Left ventricle myocardium inferior (tissue), 1 donor: ENCODE results near the gene RFC2. TPM values are rescaled to one million over a fixed set of nuclear protein-coding genes. Genes with fewer than 3 reads are reported as not detected.

Source experiments
- DNase-seq: peaks from one replicate; pipeline ENCODE4 v3.0.0-alpha.2; 2020
- H3K27ac ChIP-seq: fragments of 200-600 bp; replicated peaks from 2 replicates; pipeline ENCODE4 v1.8.0; 2021
- H3K27me3 ChIP-seq: fragments of 200-600 bp; 2 replicates; pipeline ENCODE4 v1.8.0; 2021; ENCODE audit warnings: low read depth
- H3K36me3 ChIP-seq: fragments of 200-600 bp; 2 replicates; pipeline ENCODE4 v1.8.0; 2021
- H3K4me1 ChIP-seq: fragments of 200-600 bp; 2 replicates; pipeline ENCODE4 v1.8.0; 2021
- H3K4me3 ChIP-seq: fragments of 200-600 bp; 2 replicates; pipeline ENCODE4 v1.8.0; 2021; ENCODE audit warnings: mild to moderate bottlenecking, moderate library complexity
- H3K9me3 ChIP-seq: fragments of 200-600 bp; replicated peaks from 2 replicates; pipeline ENCODE4 v1.8.0; 2021
- intact Hi-C: fragments of 100-400 bp; cut with micrococcal nuclease; formaldehyde crosslinking; loops from one replicate; pipeline ENCODE4 v1.11.0; 2022
- total RNA-seq: library from RNA; stranded (reverse); fragmentation: NEBNext Ultra II Directional; extraction: Animal tissue kit (Norgen Biotek cat#: 25700); gene quantifications from one replicate; pipeline ENCODE4 v1.2.1, GENCODE V29; 2021
- TF ChIP-seq, protein P1 (sequence below): fragments of 200-600 bp; IDR thresholded peaks from 2 replicates; pipeline ENCODE4 v1.8.0; 2021; ENCODE audit warnings: antibody characterized with exemption, mild to moderate bottlenecking, borderline replicate concordance
- donor health status: DM: no; HTN: yes; CAD: no; lungs with severe emphysema.

Gene RFC2
- total RNA-seq, 1 donor from 2014 or later = 8.7 TPM

DNA sequence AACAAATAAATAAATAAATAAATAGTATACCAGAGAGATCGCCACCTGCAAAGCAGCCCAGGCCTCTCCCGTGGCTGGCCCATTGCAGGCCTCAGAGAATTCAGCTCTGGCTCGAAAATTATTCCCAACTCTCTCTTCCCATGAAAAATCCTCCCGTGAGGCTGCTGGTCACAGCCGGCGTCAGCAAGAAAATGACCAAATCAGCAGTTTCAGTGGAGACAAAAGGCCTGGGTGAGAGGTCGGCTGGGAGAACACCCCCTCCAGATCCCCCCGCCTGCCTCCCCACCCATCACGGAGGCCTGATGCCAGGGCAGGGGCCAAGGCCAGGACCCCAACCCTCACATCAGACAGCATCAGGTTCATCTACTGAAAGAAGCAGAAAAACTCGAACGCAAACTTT is 31.9 kb upstream of the RFC2 start:
- intact Hi-C loops = no loop called here
- TF ChIP-seq, protein P1, sequence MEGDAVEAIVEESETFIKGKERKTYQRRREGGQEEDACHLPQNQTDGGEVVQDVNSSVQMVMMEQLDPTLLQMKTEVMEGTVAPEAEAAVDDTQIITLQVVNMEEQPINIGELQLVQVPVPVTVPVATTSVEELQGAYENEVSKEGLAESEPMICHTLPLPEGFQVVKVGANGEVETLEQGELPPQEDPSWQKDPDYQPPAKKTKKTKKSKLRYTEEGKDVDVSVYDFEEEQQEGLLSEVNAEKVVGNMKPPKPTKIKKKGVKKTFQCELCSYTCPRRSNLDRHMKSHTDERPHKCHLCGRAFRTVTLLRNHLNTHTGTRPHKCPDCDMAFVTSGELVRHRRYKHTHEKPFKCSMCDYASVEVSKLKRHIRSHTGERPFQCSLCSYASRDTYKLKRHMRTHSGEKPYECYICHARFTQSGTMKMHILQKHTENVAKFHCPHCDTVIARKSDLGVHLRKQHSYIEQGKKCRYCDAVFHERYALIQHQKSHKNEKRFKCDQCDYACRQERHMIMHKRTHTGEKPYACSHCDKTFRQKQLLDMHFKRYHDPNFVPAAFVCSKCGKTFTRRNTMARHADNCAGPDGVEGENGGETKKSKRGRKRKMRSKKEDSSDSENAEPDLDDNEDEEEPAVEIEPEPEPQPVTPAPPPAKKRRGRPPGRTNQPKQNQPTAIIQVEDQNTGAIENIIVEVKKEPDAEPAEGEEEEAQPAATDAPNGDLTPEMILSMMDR = no peak
- H3K27ac ChIP-seq = no peak overlapping the region
- no peaks in the 10 kb centered on the region for H3K36me3 ChIP-seq
- no peaks in the 10 kb centered on the region for H3K9me3 ChIP-seq
- H3K27me3 ChIP-seq = no peaks in the 10 kb centered on the region
- H3K4me3 ChIP-seq = no peak overlapping the region
- no peak for DNase-seq
- peaks cover 30% of the 10 kb centered on the region for H3K4me1 ChIP-seq

DNA sequence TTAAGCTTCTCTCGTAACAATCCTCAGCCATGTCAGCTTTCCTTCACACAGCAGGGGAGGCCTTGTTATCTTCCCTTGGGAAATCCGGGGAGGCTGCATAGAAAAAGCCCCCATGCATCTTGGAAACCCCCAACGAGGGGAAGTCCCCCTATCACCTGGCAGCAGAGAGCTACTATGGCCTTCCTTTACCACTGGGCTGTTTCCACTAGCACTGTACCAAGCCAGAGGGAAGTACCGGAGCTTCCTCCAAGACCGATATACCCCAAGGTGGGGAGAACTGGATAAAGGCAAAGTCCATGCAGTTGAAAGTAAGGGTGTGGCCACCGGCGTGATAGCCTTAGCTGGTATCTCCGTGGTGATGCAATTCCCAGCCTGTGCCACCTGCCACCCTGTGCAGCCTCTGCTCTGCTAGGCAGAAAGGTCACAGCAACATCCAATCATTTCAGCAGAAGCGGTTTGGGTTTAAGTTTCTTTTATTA is 30.6 kb upstream of the RFC2 start:
- H3K4me1 ChIP-seq = peaks cover 23% of the 10 kb centered on the region
- no peaks in the 10 kb centered on the region for H3K9me3 ChIP-seq
- intact Hi-C loops = no loop called here
- TF ChIP-seq, protein P1 = no peak
- H3K36me3 ChIP-seq = no peaks in the 10 kb centered on the region
- DNase-seq = no peak
- H3K27ac ChIP-seq = no peak overlapping the region
- H3K27me3 ChIP-seq = no peaks in the 10 kb centered on the region
- H3K4me3 ChIP-seq = no peak overlapping the region

DNA sequence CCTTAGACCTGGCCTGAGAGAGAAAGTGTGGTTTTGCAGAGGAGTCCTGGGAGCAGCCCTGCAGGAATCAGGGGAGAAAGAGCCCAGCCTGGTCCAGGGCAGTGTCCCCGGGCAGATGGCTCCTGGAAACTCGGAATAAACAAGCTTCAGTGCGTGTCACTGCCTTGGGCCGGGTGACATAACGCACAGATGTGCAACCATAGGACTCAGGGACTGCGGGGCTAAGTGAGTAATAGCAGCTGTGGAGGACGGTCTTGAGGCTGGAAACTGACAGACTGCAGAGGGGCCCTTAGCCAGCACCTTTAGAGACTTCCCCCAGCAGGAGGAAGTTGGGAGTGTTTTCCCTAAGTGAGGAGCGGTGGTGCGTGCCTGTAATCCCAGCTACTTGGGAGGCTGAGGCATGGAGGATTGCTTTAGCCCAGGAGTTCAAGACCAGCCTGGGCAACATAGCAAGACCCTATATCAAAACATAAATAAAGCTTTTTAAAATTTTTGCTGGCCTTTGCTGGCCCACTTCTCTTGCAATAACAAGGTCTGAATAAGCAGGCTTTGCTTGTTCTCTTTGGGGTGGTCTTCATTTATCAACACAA is 29.8 kb upstream of the RFC2 start:
- H3K27ac ChIP-seq = no peak overlapping the region
- peaks cover 26% of the 10 kb centered on the region for H3K4me1 ChIP-seq
- H3K36me3 ChIP-seq = no peaks in the 10 kb centered on the region
- H3K27me3 ChIP-seq = no peaks in the 10 kb centered on the region
- no peaks in the 10 kb centered on the region for H3K9me3 ChIP-seq
- intact Hi-C loops = no loop called here
- TF ChIP-seq, protein P1 = no peak
- H3K4me3 ChIP-seq = no peak overlapping the region
- DNase-seq = no peak

DNA sequence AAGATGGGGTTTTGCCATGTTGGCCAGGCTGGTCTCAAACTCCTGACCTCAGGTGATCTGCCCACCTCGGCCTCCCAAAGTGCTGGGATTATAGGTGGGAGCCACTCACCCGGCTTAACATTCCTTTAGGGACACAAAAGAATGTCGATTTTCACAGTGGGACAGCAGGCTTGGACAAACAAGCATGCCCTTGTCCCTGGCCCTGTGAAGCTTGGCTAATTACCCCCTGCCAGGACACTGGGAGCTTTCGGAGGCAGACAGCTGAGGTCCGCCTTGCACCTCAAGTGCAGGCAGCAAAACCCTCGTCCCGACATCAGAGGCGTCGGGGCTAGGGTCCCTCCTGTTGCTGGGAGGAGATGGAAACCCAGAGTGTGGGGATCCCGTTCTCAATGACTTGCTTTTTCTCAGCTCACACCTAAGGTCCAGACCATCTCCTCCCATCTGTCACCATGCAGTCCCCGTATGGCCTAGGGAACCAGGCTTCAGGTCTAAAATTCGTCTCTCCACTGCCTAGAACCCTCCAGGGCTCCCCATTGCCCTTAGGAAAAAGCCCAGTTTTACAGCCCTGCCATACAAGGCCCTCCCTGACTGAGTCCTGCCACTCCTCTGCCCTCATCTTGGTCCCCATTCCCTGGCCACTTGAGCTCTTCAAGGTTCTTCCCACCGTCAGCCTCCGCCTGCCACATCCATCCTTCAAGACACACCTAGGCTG is 28.7 kb upstream of the RFC2 start:
- TF ChIP-seq, protein P1 = no peak
- H3K36me3 ChIP-seq = no peaks in the 10 kb centered on the region
- H3K4me1 ChIP-seq = peaks cover 17% of the 10 kb centered on the region
- intact Hi-C loops = no loop called here
- no peaks in the 10 kb centered on the region for H3K27me3 ChIP-seq
- no peak for DNase-seq
- no peak overlapping the region for H3K4me3 ChIP-seq
- no peak overlapping the region for H3K27ac ChIP-seq
- no peaks in the 10 kb centered on the region for H3K9me3 ChIP-seq

DNA sequence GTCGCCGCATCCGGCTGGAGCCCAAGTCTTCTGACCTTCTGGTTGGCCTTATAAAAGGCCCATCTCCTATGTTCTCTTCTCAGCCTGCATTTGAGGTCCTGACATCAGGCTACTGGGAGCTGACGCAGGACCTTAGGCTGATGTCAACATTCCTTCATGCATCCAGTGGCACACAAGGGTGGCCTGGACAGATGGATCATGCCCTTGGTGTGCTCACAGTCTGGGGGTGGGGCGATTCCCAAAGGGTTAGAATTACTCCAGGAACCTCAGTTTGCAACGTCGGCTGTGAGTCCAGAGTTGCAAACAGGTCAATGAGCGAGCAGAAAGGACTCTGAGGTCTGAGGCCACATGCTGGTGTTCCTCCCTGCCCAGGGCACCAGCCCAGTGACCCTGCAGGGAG is 26.8 kb upstream of the RFC2 start:
- DNase-seq = no peak
- TF ChIP-seq, protein P1 = no peak
- peak overlapping the region; percentile 86 for H3K27ac ChIP-seq
- intact Hi-C loops = no loop called here
- peaks cover 16% of the 10 kb centered on the region for H3K4me1 ChIP-seq
- no peaks in the 10 kb centered on the region for H3K9me3 ChIP-seq
- no peaks in the 10 kb centered on the region for H3K36me3 ChIP-seq
- no peaks in the 10 kb centered on the region for H3K27me3 ChIP-seq
- H3K4me3 ChIP-seq = no peak overlapping the region
